Erythroblast (primary cell): ENCODE data around the gene SRRM4.

Experiments used
- GATA1 ChIP-seq: IDR thresholded peaks from 2 replicates; pipeline ENCODE4 v1.6.1; 2011; ENCODE audit warnings: low read depth, mild to moderate bottlenecking, control low read depth, low read length, moderate library complexity
- POLR2A ChIP-seq: IDR thresholded peaks from 2 replicates; pipeline ENCODE4 v1.6.1; 2011; ENCODE audit warnings: mild to moderate bottlenecking, low read length

- no peak for TF ChIP-seq POLR2A
- no peak for TF ChIP-seq GATA1
Measured at GRCh38 chr12:119157978-119158377, 176.6 kb downstream of the SRRM4 start.
